Measurements from ENCODE around the gene TM4SF4.

DNA sequence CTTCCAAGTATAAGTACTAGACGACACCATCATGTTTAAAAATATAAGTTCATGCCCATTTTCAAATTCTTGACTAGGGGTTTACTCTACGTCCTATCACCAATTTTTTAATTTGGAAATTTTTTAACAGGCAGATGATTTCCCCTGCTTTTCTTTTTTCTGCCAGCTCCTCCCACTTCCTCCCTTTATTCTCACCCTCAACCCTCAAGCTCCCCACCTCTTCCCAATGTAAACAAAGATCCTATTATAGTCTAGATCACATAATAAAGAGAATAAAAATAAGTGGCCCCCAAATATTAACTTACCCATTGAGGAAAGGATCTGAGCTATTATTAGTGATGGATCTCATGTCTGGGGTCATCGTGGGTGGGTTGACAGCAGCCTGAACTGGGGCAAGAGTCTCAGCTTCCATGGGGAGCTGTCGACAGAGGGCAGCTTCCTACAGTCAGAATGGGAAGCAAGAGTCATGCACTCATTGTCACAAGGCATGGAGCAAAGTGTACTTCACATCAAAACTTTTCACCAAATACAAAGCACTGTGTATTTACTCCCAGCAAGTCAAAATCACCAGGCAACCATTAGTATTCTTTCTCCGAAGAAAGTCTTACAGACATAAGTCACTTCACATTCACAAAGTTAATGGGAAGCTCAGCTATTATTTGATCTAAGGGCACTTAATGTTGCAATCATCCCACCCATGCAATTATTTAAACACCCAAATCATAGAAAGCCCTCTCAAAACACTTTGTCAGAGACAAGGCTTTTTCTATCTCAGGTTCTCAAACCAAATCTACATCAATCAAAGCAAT, 53.2 kb downstream of the TM4SF4 start:
- TF ChIP-seq ARNTL (CRISPR knock-in tag; IDR thresholded peaks at IDR 0.05; ENCODE audit: borderline replicate concordance, low read depth) (no peak), ZC3H10 (CRISPR knock-in tag; IDR thresholded peaks at IDR 0.05) (no peak), BACH2 (CRISPR knock-in tag; IDR thresholded peaks at IDR 0.05; ENCODE audit: borderline replicate concordance) (no peak), ESRRG (CRISPR knock-in tag; IDR thresholded peaks at IDR 0.05) (no peak), CSDC2 (CRISPR knock-in tag; IDR thresholded peaks at IDR 0.05) (no peak), ZNF70 (CRISPR knock-in tag; IDR thresholded peaks at IDR 0.05) (no peak), RARB (CRISPR knock-in tag; IDR thresholded peaks at IDR 0.05) (no peak), ZFP30 (CRISPR knock-in tag; IDR thresholded peaks at IDR 0.05) (no peak), TOX (CRISPR knock-in tag; IDR thresholded peaks at IDR 0.05; ENCODE audit: borderline replicate concordance) (no peak)
- TF ChIP-seq, protein P1, sequence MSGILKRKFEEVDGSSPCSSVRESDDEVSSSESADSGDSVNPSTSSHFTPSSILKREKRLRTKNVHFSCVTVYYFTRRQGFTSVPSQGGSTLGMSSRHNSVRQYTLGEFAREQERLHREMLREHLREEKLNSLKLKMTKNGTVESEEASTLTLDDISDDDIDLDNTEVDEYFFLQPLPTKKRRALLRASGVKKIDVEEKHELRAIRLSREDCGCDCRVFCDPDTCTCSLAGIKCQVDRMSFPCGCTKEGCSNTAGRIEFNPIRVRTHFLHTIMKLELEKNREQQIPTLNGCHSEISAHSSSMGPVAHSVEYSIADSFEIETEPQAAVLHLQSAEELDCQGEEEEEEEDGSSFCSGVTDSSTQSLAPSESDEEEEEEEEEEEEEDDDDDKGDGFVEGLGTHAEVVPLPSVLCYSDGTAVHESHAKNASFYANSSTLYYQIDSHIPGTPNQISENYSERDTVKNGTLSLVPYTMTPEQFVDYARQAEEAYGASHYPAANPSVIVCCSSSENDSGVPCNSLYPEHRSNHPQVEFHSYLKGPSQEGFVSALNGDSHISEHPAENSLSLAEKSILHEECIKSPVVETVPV (CRISPR knock-in tag; IDR thresholded peaks at IDR 0.05): no peak
- TF ChIP-seq, protein P2, sequence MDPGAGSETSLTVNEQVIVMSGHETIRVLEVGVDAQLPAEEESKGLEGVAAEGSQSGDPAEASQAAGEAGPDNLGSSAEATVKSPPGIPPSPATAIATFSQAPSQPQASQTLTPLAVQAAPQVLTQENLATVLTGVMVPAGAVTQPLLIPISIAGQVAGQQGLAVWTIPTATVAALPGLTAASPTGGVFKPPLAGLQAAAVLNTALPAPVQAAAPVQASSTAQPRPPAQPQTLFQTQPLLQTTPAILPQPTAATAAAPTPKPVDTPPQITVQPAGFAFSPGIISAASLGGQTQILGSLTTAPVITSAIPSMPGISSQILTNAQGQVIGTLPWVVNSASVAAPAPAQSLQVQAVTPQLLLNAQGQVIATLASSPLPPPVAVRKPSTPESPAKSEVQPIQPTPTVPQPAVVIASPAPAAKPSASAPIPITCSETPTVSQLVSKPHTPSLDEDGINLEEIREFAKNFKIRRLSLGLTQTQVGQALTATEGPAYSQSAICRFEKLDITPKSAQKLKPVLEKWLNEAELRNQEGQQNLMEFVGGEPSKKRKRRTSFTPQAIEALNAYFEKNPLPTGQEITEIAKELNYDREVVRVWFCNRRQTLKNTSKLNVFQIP (CRISPR knock-in tag; IDR thresholded peaks at IDR 0.05; ENCODE audit: borderline replicate concordance, low read depth): no peak
